Coronary artery (tissue), 2 donors: ENCODE data around the gene GP2.
"Not testable (repeated sequence)": the region's sequence is repeated elsewhere in the genome, so short reads cannot be mapped to it uniquely, and the experiment has no call there.

Experiments used
- DNase-seq: peaks from one replicate; pipeline ENCODE4 v3.0.0-alpha.2; 2017; ENCODE audit warnings: low spot score
- H3K27ac ChIP-seq, 2 donors: fragments of 200-600 bp; sonication (generic); one replicate each; pipeline ENCODE4 v1.5.1; 2016 to 2019
- H3K4me3 ChIP-seq: fragments of 200-600 bp; sonication (generic); 2 replicates; pipeline ENCODE4 v1.5.1; 2016; ENCODE audit warnings: mild to moderate bottlenecking, moderate library complexity
- CTCF ChIP-seq: fragments of 200-600 bp; sonication (generic); IDR thresholded peaks from one replicate; pipeline ENCODE4 v1.5.1; 2019; ENCODE audit warnings: antibody characterized with exemption

The GP2 gene

GRCh38 chr16:20326321-20326720 is 992 bp downstream of the GP2 start:
- H3K4me3 ChIP-seq: no peak overlapping the region
- TF ChIP-seq CTCF: no peak
- no peak overlapping the region for H3K27ac ChIP-seq
- DNase-seq: no peak

GRCh38 chr16:20325005-20325404 is 2.3 kb downstream of the GP2 start:
- no peak overlapping the region for H3K27ac ChIP-seq
- H3K4me3 ChIP-seq: no peak overlapping the region
- TF ChIP-seq CTCF: no peak
- no peak for DNase-seq

GRCh38 chr16:20323591-20324117 is 3.7 kb downstream of the GP2 start:
- no peak for DNase-seq
- TF ChIP-seq CTCF: no peak

GRCh38 chr16:20322696-20323095 is 4.6 kb downstream of the GP2 start:
- TF ChIP-seq CTCF: no peak
- H3K4me3 ChIP-seq: no peak overlapping the region
- no peak for DNase-seq
- H3K27ac ChIP-seq: no peak overlapping the region

More at GRCh38 chr16:20323591-20324117, 3.7 kb downstream of the GP2 start:
- Histone ChIP-seq H3K4me3 (no peak overlapping the region), H3K27ac (no peak overlapping the region)

- no peak for TF ChIP-seq CTCF
- no peak overlapping the region for H3K4me3 ChIP-seq
- no peak for DNase-seq
- H3K27ac ChIP-seq: no peak overlapping the region
Observed at GRCh38 chr16:20321671-20322070, 5.6 kb downstream of the GP2 start.

GRCh38 chr16:20321051-20321450 is 6.3 kb downstream of the GP2 start:
- not testable (repeated sequence) for H3K27ac ChIP-seq, DNase-seq, H3K4me3 ChIP-seq

- no peak for TF ChIP-seq CTCF
- Histone ChIP-seq H3K4me3 (no peak overlapping the region), H3K27ac (no peak overlapping the region)
- DNase-seq: no peak
Observed at GRCh38 chr16:20320592-20320991, 6.7 kb downstream of the GP2 start.

GRCh38 chr16:20320178-20320577 is 7.1 kb downstream of the GP2 start:
- DNase-seq: no peak
- Histone ChIP-seq H3K4me3 (no peak overlapping the region), H3K27ac (no peak overlapping the region)
- no peak for TF ChIP-seq CTCF
